Natural killer cell (primary cell): ENCODE results near the gene C10orf62. TPM values are rescaled to one million over a fixed set of nuclear protein-coding genes. Genes with fewer than 3 reads are reported as not detected.

Source experiments
- ATAC-seq, 3 donors: fragments of 150-1000 bp in 2 of 3; fragments of 200-7000 bp in 1 of 3; cut with Tn5 transposase; 1 replicate in 1 of 3; 2 replicates in 2 of 3; pipeline ENCODE4 v1.10.0; 2021; ENCODE audit warnings: mild to moderate bottlenecking in 2 of 3, moderate library complexity in 2 of 3
- DNase-seq, 2 donors: peaks; one replicate each; pipeline versions ENCODE4 v3.0.0 to v3.0.0-alpha.2; 2013 to 2021; ENCODE audit warnings: mixed read lengths in 1 of 2
- H3K27ac ChIP-seq: one replicate; pipeline ENCODE4 v1.5.1; 2013; ENCODE audit warnings: mild to moderate bottlenecking, low read length
- H3K27me3 ChIP-seq: one replicate; pipeline ENCODE4 v1.6.1; 2013; ENCODE audit warnings: low read length; ENCODE audit not compliant: control insufficient read depth, insufficient read depth
- H3K36me3 ChIP-seq: one replicate; pipeline ENCODE4 v1.6.1; 2013; ENCODE audit warnings: low read length; ENCODE audit not compliant: control insufficient read depth, insufficient read depth
- H3K4me1 ChIP-seq: one replicate; pipeline ENCODE4 v1.6.1; 2013; ENCODE audit warnings: low read length; ENCODE audit not compliant: control insufficient read depth, insufficient read depth
- H3K4me3 ChIP-seq: one replicate; pipeline ENCODE4 v1.5.1; 2013; ENCODE audit warnings: low read length
- H3K9me3 ChIP-seq: one replicate; pipeline ENCODE4 v1.6.1; 2013; ENCODE audit warnings: low read length; ENCODE audit not compliant: control insufficient read depth, insufficient read depth
- H3K27ac Mint-ChIP-seq, 2 donors: one replicate each; pipeline ENCODE4 v1.8.0; 2022; ENCODE audit warnings: mild to moderate bottlenecking in 2 of 2, mixed read lengths in 2 of 2, moderate library complexity in 1 of 2
- H3K27me3 Mint-ChIP-seq, 2 donors: one replicate each; pipeline ENCODE4 v1.8.0; 2022; ENCODE audit warnings: low read depth in 2 of 2, mixed read lengths in 2 of 2
- H3K36me3 Mint-ChIP-seq: one replicate; pipeline ENCODE4 v1.8.0; 2022; ENCODE audit warnings: mixed read lengths
- H3K4me1 Mint-ChIP-seq, 2 donors: one replicate each; pipeline ENCODE4 v1.8.0; 2022; ENCODE audit warnings: mixed read lengths in 2 of 2
- H3K4me3 Mint-ChIP-seq: one replicate; pipeline ENCODE4 v1.8.0; 2022; ENCODE audit warnings: mild to moderate bottlenecking, moderate library complexity, mixed read lengths
- H3K9me3 Mint-ChIP-seq, 2 donors: one replicate each; pipeline ENCODE4 v1.8.0; 2022; ENCODE audit warnings: mixed read lengths in 2 of 2
- WGBS: methylation state at CpG from one replicate; pipeline ENCODE4 v1.1.7; 2013; ENCODE audit warnings: missing lambda C conversion rate; ENCODE audit not compliant: insufficient coverage; 5-methylcytosine and 5-hydroxymethylcytosine counted together
- intact Hi-C: fragments of 100-400 bp; cut with micrococcal nuclease; formaldehyde crosslinking; loops from one replicate; pipeline ENCODE4 v1.14.2; 2022
- total RNA-seq, 4 donors: library from RNA; stranded (reverse); fragments of 120-200 nt in 1 of 4; gene quantifications; one replicate each; pipeline versions ENCODE4 v1.2.3 to v1.2.4, GENCODE V29; 2013 to 2022
- TF ChIP-seq, protein P1 (sequence below): fragments of 200-600 bp; IDR thresholded peaks from one replicate; pipeline ENCODE4 v1.8.0; 2022; ENCODE audit warnings: antibody characterized with exemption

The C10orf62 gene
- total RNA-seq, 3 donors from 2014 or later (not counting 1 experiment from before 2014, with no cell fraction given) = 0.32 TPM; not detected in 2

DNA sequence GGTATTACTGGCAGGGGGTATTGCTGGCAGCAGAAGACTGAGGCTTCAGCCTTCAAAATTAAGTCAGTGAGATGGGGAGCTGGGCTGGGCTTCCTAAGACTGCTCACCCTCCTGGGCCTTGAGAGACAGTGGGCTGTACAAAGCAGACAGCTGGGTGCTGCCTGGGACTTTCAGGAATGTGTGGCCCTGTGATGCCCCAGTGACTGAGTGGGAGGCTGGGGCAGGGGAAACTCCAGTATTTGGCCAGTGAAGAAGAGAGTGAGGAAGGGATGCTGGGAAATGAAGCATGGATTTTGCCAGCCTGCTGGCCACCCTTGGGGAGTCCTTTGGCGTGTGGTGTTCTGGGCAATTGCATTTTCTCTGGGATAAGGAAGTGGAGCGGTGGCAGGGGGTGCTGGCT lies 16.5 kb upstream of the C10orf62 start:
- Mint-ChIP-seq H3K4me3 (no peak overlapping the region), H3K27ac (no peak overlapping the region), H3K4me1 (no peaks in the 10 kb centered on the region), H3K27me3 (no peaks in the 10 kb centered on the region), H3K9me3 (no peaks in the 10 kb centered on the region), H3K36me3 (no peaks in the 10 kb centered on the region)
- no peak overlapping the region for H3K4me3 ChIP-seq
- peaks cover 4% of the 10 kb centered on the region for H3K4me1 ChIP-seq
- no peaks in the 10 kb centered on the region for H3K36me3 ChIP-seq
- ATAC-seq (no peak), DNase-seq (no peak)
- H3K9me3 ChIP-seq = no peaks in the 10 kb centered on the region
- no peaks in the 10 kb centered on the region for H3K27me3 ChIP-seq
- H3K27ac ChIP-seq = no peak overlapping the region
- intact Hi-C loops = no loop called here
- TF ChIP-seq, protein P1, sequence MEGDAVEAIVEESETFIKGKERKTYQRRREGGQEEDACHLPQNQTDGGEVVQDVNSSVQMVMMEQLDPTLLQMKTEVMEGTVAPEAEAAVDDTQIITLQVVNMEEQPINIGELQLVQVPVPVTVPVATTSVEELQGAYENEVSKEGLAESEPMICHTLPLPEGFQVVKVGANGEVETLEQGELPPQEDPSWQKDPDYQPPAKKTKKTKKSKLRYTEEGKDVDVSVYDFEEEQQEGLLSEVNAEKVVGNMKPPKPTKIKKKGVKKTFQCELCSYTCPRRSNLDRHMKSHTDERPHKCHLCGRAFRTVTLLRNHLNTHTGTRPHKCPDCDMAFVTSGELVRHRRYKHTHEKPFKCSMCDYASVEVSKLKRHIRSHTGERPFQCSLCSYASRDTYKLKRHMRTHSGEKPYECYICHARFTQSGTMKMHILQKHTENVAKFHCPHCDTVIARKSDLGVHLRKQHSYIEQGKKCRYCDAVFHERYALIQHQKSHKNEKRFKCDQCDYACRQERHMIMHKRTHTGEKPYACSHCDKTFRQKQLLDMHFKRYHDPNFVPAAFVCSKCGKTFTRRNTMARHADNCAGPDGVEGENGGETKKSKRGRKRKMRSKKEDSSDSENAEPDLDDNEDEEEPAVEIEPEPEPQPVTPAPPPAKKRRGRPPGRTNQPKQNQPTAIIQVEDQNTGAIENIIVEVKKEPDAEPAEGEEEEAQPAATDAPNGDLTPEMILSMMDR = no peak
- WGBS = 95% methylated on average over 2 of the region's 2 CpGs

DNA sequence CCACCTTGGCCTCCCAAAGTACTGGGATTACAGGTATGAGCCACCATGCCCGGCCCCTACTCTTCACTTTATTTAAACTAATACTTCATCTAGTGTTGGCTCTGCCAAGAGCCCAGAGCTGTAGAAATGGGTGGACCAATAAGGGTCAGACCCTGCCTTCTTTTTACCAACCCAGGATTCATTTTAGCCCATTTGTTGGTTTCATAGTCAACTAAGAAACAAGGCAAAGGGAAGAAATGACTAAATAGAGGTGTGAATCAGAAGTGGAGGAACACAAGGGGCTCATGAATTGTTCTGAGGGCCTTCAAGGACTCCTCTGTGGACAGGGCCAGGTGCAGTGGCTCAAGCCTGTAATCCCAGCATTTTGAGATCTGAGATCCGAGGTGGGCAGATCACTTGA lies 15.8 kb upstream of the C10orf62 start:
- 47% methylated on average over 2 of the region's 2 CpGs for WGBS
- intact Hi-C loops = no loop called here
- no peaks in the 10 kb centered on the region for H3K36me3 Mint-ChIP-seq

DNA sequence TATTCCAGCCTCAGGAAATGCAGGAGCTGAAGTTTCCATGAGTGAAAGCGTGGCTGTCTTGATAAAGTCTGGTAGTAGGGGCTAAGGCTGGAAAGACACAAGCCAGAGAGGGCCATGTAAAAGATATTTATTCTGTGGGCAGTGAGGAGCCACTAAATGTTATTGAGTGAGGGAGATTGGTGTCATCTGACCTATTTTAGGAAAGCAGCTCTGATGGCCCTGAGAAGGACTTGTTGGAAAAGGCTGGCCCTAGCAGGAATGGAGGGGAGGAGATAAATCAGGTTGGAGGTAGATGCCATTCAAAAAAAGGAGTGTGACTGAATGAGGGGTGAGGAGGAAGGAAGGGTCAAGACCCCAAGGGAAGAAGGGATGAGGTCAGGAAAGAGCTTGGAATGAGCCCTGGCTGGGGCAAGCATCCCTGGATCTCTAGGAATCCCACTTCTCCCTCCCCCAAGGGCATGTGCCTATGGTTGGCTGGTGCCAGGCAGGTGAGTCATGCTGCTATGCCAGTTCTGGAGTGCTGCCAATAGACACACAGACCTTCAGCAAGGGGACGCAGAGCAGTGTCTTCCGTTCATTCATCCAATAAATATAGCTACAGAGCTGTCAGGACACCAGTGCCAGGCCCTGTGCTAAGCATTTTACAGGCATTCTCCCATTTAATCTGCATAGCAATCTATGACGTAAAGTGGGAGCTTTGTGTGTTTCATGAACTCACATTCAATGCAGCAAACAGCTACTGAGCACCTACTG lies 15.0 kb upstream of the C10orf62 start:
- DNase-seq (no peak), ATAC-seq (no peak)
- Mint-ChIP-seq H3K4me3 (no peak overlapping the region), H3K4me1 (no peaks in the 10 kb centered on the region), H3K9me3 (no peaks in the 10 kb centered on the region), H3K36me3 (no peaks in the 10 kb centered on the region), H3K27me3 (no peaks in the 10 kb centered on the region), H3K27ac (no peak overlapping the region)
- H3K4me1 ChIP-seq = peaks cover 4% of the 10 kb centered on the region
- H3K27ac ChIP-seq = no peak overlapping the region
- no peak overlapping the region for H3K4me3 ChIP-seq
- WGBS = 80% methylated on average over 4 of the region's 4 CpGs
- no peaks in the 10 kb centered on the region for H3K27me3 ChIP-seq
- H3K9me3 ChIP-seq = no peaks in the 10 kb centered on the region
- H3K36me3 ChIP-seq = no peaks in the 10 kb centered on the region
- TF ChIP-seq, protein P1 = no peak
- intact Hi-C loops = no loop called here

More for the DNA sequence above, 15.8 kb upstream of the C10orf62 start:
- no peaks in the 10 kb centered on the region for H3K9me3 ChIP-seq
- DNase-seq = no peak
- Mint-ChIP-seq H3K27me3 (no peaks in the 10 kb centered on the region), H3K4me3 (no peak overlapping the region), H3K4me1 (no peaks in the 10 kb centered on the region), H3K9me3 (no peaks in the 10 kb centered on the region), H3K27ac (no peak overlapping the region)
- ATAC-seq = no peak
- peaks cover 4% of the 10 kb centered on the region for H3K4me1 ChIP-seq
- H3K4me3 ChIP-seq = no peak overlapping the region
- no peaks in the 10 kb centered on the region for H3K36me3 ChIP-seq
- TF ChIP-seq, protein P1 = no peak
- H3K27me3 ChIP-seq = no peaks in the 10 kb centered on the region
- no peak overlapping the region for H3K27ac ChIP-seq
